Panc1 (cell line): Measurements from ENCODE around the gene WARS2. TPM values are rescaled to one million over a fixed set of nuclear protein-coding genes. Genes with fewer than 3 reads are reported as not detected.

Source experiments
- ATAC-seq: fragments of 200-7000 bp; cut with Tn5 transposase; 2 replicates; pipeline ENCODE4 v1.9.1; 2020; ENCODE audit warnings: mild to moderate bottlenecking, moderate library complexity
- BruUV-seq: library from RNA; stranded (reverse); fragments of 400-500 nt; replicated peaks from 2 replicates; lab custom pipeline; 2021; lab: Mats Ljungman, UMichigan
- CTCF ChIA-PET: fragments of 300-600 bp; sonication (Branson Sonifier 250); formaldehyde crosslinking; loops from one replicate; lab custom pipeline; 2022; ENCODE audit warnings: antibody characterized with exemption; lab: Charles Lee
- POLR2A ChIA-PET: fragments of 300-600 bp; sonication (Branson Sonifier 250); formaldehyde crosslinking; loops from one replicate; lab custom pipeline; 2022; ENCODE audit warnings: antibody characterized with exemption; lab: Charles Lee
- DNase-seq: peaks from one replicate; pipeline ENCODE4 v3.0.0-alpha.2; 2010; ENCODE audit warnings: low read depth, low spot score
- H3K27ac ChIP-seq: 2 replicates; pipeline ENCODE4 v1.5.1; 2011; ENCODE audit warnings: mild to moderate bottlenecking, low read length, inconsistent platforms
- H3K27me3 ChIP-seq: fragments of 200-500 bp; sonication (Bioruptor generic); 2 replicates; pipeline ENCODE4 v1.6.0; 2014; ENCODE audit warnings: low read length, inconsistent platforms; ENCODE audit not compliant: control insufficient read depth, insufficient read depth
- H3K36me3 ChIP-seq: fragments of 200-500 bp; sonication (Bioruptor generic); 2 replicates; pipeline ENCODE4 v1.5.1; 2014; ENCODE audit warnings: inconsistent platforms, mild to moderate bottlenecking, low read length, moderate library complexity; ENCODE audit not compliant: control insufficient read depth, insufficient read depth
- H3K4me1 ChIP-seq: 2 replicates; pipeline ENCODE4 v1.5.1; 2011; ENCODE audit warnings: inconsistent platforms, mild to moderate bottlenecking, low read length, moderate library complexity; ENCODE audit not compliant: control insufficient read depth, insufficient read depth
- H3K4me3 ChIP-seq, 2 experiments: 2 replicates each; pipeline ENCODE4 v1.5.1; 2011 to 2012; ENCODE audit warnings: low read depth in 2 of 2, low read length in 2 of 2, mild to moderate bottlenecking in 2 of 2, inconsistent platforms in 1 of 2, moderate library complexity in 1 of 2
- H3K9me3 ChIP-seq: fragments of 200-500 bp; sonication (Bioruptor generic); 2 replicates; pipeline ENCODE4 v1.5.1; 2014; ENCODE audit warnings: low read depth, mild to moderate bottlenecking, inconsistent platforms, low read length, moderate library complexity; ENCODE audit not compliant: control insufficient read depth, insufficient read depth
- POLR2AphosphoS5 ChIP-seq: IDR thresholded peaks from 2 replicates; pipeline ENCODE4 v1.6.1; 2012; ENCODE audit warnings: mild to moderate bottlenecking, low read depth, low read length, moderate library complexity
- SIN3A ChIP-seq: IDR thresholded peaks from 2 replicates; pipeline ENCODE4 v1.6.1; 2012; ENCODE audit warnings: low read depth, mild to moderate bottlenecking, low read length, moderate library complexity, borderline replicate concordance; ENCODE audit not compliant: insufficient read depth
- TCF7L2 ChIP-seq: IDR thresholded peaks from 2 replicates; pipeline ENCODE4 v1.6.1; 2011; ENCODE audit warnings: mild to moderate bottlenecking, low read depth, low read length, inconsistent platforms
- in situ Hi-C: cut with HindIII; loops from 2 replicates; pipeline ENCODE4 v1.10.0; 2016; ENCODE audit warnings: low sequenced_read_pairs, low pct_unique_long_range_greater_than_20kb
- intact Hi-C: fragments of 100-400 bp; cut with micrococcal nuclease; formaldehyde crosslinking; loops from one replicate; pipeline ENCODE4 v1.10.0; 2022; ENCODE audit not compliant: unreplicated experiment
- total RNA-seq: library from RNA; stranded (reverse); gene quantifications from one replicate; pipeline ENCODE4 v1.2.1, GENCODE V29; 2021; ENCODE audit not compliant: unreplicated experiment
- TF ChIP-seq, protein P1 (sequence below): fragments of 450-650 bp; IDR thresholded peaks from 2 replicates; pipeline ENCODE4 v1.5.1; 2017; ENCODE audit warnings: mild to moderate bottlenecking
- TF ChIP-seq, protein P2 (sequence below), 2 experiments: IDR thresholded peaks; 2 replicates each; pipeline ENCODE4 v1.6.1; 2011 to 2012; ENCODE audit warnings: low read depth in 2 of 2, control low read depth in 1 of 2, low read length in 1 of 2, mild to moderate bottlenecking in 1 of 2, moderate library complexity in 1 of 2; ENCODE audit not compliant: insufficient read depth in 1 of 2

WARS2 gene
- total RNA-seq, 1 experiment from 2014 or later: 6.6 TPM

DNA sequence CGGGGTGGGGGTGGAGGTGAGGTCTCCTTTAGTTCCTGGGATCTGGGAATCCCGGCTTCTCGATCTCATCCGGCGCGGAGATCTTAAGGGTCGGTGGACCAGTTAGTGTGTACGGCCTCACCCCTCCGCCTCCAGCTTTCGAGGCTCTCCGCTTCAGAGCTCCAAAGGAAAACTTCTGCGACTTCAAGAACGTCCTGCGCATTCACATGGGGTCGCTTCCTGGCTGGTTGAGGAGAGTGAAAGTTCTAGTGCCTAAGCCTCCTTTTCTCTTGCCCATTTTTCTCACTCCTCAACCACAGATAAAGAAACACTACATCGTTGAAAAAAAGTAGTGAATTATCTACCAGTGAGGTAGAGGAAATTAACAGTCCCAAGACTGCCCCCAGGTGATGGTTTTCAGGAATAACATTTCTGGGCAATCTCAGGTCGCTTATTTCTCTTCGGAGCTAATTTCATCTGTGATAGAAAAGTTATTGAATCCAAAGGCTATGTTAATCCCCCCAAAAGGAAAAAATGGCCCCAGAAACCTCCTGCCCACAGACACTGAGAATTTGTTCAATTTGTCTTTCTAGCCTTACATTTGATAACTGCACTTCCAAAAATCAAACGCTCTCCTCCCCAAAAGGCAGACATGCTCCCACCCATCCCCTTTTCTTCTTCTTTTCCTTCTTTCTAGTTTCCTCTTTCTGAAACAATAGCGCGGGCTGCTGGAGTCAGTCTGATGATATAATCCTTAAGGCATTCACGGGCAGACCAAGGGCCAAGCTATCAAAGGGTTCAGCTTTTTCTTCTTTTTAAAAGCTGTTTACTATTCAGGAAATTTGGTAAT lies 131.8 kb downstream of the WARS2 start:
- Histone ChIP-seq H3K36me3 (no peaks in the 10 kb centered on the region), H3K4me3 (no peak overlapping the region), H3K27ac (no peak overlapping the region), H3K4me1 (no peaks in the 10 kb centered on the region), H3K9me3 (no peaks in the 10 kb centered on the region), H3K27me3 (no peaks in the 10 kb centered on the region; the same call in 1 of the 2 replicates)
- no TSS peak for BruUV-seq
- ChIA-PET POLR2A (no interaction called here), CTCF (interaction anchor here (0.6 kb wide), 4 partner anchors 73 to 991 kb away, joined by 3 to 5 read pairs (median 4); no protein-coding TSS in a partner anchor)
- in situ Hi-C loops (no loop called here), intact Hi-C loops (loop anchor here (10.0 kb wide), 1 partner anchor 854 kb away; no protein-coding TSS in a partner anchor)
- ATAC-seq: peak; percentile 66; the same call in 1 of the 2 replicates
- DNase-seq: peak; percentile 8
- no peak for TF ChIP-seq SIN3A
- TF ChIP-seq, protein P1, sequence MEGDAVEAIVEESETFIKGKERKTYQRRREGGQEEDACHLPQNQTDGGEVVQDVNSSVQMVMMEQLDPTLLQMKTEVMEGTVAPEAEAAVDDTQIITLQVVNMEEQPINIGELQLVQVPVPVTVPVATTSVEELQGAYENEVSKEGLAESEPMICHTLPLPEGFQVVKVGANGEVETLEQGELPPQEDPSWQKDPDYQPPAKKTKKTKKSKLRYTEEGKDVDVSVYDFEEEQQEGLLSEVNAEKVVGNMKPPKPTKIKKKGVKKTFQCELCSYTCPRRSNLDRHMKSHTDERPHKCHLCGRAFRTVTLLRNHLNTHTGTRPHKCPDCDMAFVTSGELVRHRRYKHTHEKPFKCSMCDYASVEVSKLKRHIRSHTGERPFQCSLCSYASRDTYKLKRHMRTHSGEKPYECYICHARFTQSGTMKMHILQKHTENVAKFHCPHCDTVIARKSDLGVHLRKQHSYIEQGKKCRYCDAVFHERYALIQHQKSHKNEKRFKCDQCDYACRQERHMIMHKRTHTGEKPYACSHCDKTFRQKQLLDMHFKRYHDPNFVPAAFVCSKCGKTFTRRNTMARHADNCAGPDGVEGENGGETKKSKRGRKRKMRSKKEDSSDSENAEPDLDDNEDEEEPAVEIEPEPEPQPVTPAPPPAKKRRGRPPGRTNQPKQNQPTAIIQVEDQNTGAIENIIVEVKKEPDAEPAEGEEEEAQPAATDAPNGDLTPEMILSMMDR: peak; percentile 64

DNA sequence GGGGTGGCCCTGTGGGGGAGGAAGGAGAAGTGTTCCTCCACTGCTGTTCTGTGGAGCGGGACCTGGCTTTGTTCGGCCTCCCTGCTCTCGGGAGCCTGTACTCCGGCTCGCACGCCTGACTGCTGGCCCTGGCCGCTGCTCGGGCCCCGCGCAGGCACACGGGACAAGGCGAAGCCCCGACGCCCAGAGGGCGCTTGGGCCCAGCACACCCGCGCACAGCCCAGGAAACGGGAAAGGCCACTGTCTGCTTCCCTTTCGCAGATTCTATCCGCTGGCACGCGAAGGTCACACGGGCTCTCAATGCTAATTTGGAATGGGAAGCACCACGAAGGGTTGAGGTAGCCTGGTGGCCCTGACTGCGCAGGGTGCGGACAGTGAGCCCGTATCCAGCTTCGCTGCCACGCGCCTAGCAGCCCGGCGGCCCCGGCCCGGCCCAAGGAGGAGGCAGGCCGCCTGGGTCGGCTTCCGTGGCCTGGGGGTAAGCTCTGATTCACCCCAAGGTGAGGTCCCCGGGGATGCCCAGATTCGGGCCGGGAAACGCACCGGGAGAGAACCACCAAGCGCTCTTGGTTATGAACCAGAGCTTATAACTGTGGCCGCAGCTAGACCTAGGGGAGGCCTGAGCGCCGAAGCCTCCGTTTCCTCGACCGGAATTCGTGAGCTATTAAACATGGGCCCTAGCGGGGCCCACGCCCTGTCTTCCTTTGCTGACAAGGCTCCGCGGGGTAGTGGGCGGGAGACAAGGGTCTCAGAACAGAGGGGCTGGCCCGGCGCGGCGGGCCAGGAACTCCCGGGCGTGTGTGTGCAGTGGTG lies 132.6 kb downstream of the WARS2 start:
- Histone ChIP-seq H3K4me1 (no peaks in the 10 kb centered on the region), H3K9me3 (no peaks in the 10 kb centered on the region), H3K27me3 (no peaks in the 10 kb centered on the region; the same call in 1 of the 2 replicates), H3K4me3 (no peak overlapping the region), H3K36me3 (no peaks in the 10 kb centered on the region), H3K27ac (no peak overlapping the region)
- TF ChIP-seq, protein P2, sequence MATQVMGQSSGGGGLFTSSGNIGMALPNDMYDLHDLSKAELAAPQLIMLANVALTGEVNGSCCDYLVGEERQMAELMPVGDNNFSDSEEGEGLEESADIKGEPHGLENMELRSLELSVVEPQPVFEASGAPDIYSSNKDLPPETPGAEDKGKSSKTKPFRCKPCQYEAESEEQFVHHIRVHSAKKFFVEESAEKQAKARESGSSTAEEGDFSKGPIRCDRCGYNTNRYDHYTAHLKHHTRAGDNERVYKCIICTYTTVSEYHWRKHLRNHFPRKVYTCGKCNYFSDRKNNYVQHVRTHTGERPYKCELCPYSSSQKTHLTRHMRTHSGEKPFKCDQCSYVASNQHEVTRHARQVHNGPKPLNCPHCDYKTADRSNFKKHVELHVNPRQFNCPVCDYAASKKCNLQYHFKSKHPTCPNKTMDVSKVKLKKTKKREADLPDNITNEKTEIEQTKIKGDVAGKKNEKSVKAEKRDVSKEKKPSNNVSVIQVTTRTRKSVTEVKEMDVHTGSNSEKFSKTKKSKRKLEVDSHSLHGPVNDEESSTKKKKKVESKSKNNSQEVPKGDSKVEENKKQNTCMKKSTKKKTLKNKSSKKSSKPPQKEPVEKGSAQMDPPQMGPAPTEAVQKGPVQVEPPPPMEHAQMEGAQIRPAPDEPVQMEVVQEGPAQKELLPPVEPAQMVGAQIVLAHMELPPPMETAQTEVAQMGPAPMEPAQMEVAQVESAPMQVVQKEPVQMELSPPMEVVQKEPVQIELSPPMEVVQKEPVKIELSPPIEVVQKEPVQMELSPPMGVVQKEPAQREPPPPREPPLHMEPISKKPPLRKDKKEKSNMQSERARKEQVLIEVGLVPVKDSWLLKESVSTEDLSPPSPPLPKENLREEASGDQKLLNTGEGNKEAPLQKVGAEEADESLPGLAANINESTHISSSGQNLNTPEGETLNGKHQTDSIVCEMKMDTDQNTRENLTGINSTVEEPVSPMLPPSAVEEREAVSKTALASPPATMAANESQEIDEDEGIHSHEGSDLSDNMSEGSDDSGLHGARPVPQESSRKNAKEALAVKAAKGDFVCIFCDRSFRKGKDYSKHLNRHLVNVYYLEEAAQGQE (IDR thresholded peaks at IDR 0.05; ENCODE audit: insufficient read depth in 1 of 2, low read depth in 2 of 2, low read length in 1 of 2): no peak
- TF ChIP-seq SIN3A (no peak), POLR2AphosphoS5 (no peak), TCF7L2 (no peak)
- TF ChIP-seq, protein P1: no peak
- no peak for ATAC-seq
- in situ Hi-C loops: no loop called here
- BruUV-seq: no TSS peak
- POLR2A ChIA-PET: no interaction called here
- intact Hi-C loops: loop anchor here (10.0 kb wide), 1 partner anchor 853 kb away; no protein-coding TSS in a partner anchor
- DNase-seq: no peak
- CTCF ChIA-PET: interaction anchor here (0.7 kb wide), 1 partner anchor 941 kb away, joined by 6 read pairs; no protein-coding TSS in a partner anchor
